RWPE2 (cell line): ENCODE measurements around the gene PTPRD.

Experiments used
- ATAC-seq: fragments of 200-7000 bp; cut with Tn5 transposase; 3 replicates; pipeline ENCODE4 v1.9.1; 2021; ENCODE audit warnings: low read depth
- DNase-seq: peaks from one replicate; pipeline ENCODE4 v3.0.0-alpha.2; 2020; ENCODE audit warnings: low spot score
- H3K27ac ChIP-seq: fragments of 450-650 bp; 2 replicates; pipeline ENCODE4 v1.5.1; 2017; ENCODE audit warnings: mild to moderate bottlenecking; ENCODE audit not compliant: poor library complexity, severe bottlenecking
- H3K27me3 ChIP-seq: fragments of 250-450 bp; sonication (Bioruptor Pico); 2 replicates; pipeline ENCODE4 v1.5.1; 2021; ENCODE audit warnings: mild to moderate bottlenecking, moderate library complexity; ENCODE audit not compliant: insufficient read depth, poor library complexity, severe bottlenecking
- H3K36me3 ChIP-seq: fragments of 250-450 bp; sonication (Bioruptor Pico); 2 replicates; pipeline ENCODE4 v1.5.1; 2020; ENCODE audit warnings: low read depth, mild to moderate bottlenecking, moderate library complexity
- H3K4me1 ChIP-seq: fragments of 250-450 bp; sonication (Bioruptor Pico); 2 replicates; pipeline ENCODE4 v1.5.1; 2021; ENCODE audit warnings: mild to moderate bottlenecking, moderate library complexity; ENCODE audit not compliant: insufficient read depth, poor library complexity, severe bottlenecking
- H3K4me3 ChIP-seq: fragments of 250-450 bp; sonication (Bioruptor Pico); 2 replicates; pipeline ENCODE4 v1.5.1; 2021; ENCODE audit warnings: mild to moderate bottlenecking, moderate library complexity; ENCODE audit not compliant: severe bottlenecking
- H3K9me3 ChIP-seq: fragments of 250-450 bp; sonication (Bioruptor Pico); 2 replicates; pipeline ENCODE4 v1.5.1; 2021; ENCODE audit warnings: mild to moderate bottlenecking, moderate library complexity; ENCODE audit not compliant: severe bottlenecking
- TF ChIP-seq, protein P1 (sequence below): fragments of 450-650 bp; IDR thresholded peaks from one replicate; pipeline ENCODE4 v1.5.1; 2017; ENCODE audit warnings: mild to moderate bottlenecking, moderate library complexity; ENCODE audit not compliant: poor library complexity, severe bottlenecking

PTPRD gene

DNA sequence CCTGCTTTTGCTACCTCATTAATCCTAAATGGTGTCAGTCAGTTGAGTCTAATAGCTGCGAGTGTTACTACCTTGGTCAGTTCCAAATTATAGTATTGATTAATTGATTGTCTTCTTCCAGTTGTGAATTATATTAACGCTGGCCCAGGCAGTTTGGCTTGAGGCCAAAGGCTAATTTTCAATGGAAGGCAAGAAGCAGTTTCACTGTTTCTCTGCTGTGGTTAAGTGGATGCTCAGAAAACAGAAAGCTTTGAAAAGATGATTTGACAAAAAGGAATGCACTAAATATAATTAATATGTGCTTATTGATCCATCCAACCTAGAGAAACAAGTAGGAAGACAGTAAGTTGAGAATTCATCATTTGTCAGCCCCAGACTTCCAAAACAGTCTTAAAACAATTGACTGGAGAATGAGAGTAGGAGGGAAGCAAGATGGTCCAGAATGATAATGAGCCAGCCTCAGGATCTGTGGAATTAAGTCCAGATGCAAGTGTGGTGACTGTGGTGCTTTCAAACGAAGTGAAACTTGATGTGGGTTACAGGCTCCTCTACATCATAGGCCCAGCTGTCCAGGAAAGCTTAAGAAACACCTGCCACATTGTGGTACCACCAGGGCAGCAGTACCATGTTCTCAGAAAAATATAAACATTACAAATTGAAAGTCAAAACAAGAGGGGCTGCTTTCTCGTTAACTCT, 1442.2 kb downstream of the PTPRD start:
- no peak for DNase-seq
- Histone ChIP-seq H3K4me1 (no peaks in the 10 kb centered on the region), H3K36me3 (no peaks in the 10 kb centered on the region), H3K9me3 (no peaks in the 10 kb centered on the region), H3K4me3 (no peak overlapping the region), H3K27me3 (no peaks in the 10 kb centered on the region), H3K27ac (no peak overlapping the region)
- TF ChIP-seq, protein P1, sequence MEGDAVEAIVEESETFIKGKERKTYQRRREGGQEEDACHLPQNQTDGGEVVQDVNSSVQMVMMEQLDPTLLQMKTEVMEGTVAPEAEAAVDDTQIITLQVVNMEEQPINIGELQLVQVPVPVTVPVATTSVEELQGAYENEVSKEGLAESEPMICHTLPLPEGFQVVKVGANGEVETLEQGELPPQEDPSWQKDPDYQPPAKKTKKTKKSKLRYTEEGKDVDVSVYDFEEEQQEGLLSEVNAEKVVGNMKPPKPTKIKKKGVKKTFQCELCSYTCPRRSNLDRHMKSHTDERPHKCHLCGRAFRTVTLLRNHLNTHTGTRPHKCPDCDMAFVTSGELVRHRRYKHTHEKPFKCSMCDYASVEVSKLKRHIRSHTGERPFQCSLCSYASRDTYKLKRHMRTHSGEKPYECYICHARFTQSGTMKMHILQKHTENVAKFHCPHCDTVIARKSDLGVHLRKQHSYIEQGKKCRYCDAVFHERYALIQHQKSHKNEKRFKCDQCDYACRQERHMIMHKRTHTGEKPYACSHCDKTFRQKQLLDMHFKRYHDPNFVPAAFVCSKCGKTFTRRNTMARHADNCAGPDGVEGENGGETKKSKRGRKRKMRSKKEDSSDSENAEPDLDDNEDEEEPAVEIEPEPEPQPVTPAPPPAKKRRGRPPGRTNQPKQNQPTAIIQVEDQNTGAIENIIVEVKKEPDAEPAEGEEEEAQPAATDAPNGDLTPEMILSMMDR, result no peak
- no peak for ATAC-seq

DNA sequence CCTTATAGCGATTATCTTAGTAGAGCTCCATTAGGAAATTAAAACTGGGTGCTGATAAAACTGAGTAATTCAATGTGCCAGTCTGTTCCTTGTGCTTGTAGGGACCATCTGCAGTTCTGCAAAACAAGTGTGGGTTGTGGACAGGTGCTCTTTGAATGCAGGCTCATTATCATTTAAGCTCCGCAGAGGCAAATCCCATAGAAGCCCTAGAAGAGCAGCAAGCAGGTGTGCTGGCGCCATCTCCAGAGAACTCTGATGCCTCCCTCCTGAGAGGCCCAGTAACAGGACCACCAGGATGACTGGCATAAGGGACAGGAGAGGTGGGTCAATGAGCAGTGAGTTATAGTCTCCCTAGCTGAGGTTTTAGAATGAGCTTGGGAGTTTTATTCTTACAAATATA, 1470.8 kb downstream of the PTPRD start:
- Histone ChIP-seq H3K36me3 (no peaks in the 10 kb centered on the region), H3K27ac (no peak overlapping the region), H3K4me1 (no peaks in the 10 kb centered on the region), H3K4me3 (no peak overlapping the region), H3K27me3 (no peaks in the 10 kb centered on the region), H3K9me3 (no peaks in the 10 kb centered on the region)
- ATAC-seq (no peak), DNase-seq (no peak)
- TF ChIP-seq, protein P1, result no peak

DNA sequence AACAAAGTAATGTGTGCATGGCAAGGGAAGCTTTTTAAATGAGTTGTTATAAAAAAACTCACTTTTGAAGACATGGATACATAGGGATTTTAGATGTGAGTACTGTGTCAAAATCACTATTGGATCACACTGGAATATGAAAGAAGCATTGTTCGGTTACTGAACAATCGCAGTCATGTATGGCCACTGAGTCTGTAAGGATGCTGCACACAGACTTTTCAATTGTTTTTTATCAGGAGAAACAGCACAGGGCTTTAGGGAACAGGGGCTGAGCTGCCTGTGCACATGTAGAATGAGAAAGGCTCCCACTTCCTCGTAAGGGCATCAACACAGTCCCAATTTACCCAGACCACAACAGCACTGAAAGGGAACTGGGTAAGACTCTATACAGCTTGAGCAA, 1479.3 kb downstream of the PTPRD start:
- Histone ChIP-seq H3K4me3 (no peak overlapping the region), H3K9me3 (no peaks in the 10 kb centered on the region), H3K27ac (no peak overlapping the region), H3K36me3 (no peaks in the 10 kb centered on the region), H3K4me1 (no peaks in the 10 kb centered on the region), H3K27me3 (no peaks in the 10 kb centered on the region)
- DNase-seq, result no peak
- ATAC-seq, result no peak
- TF ChIP-seq, protein P1, result no peak

DNA sequence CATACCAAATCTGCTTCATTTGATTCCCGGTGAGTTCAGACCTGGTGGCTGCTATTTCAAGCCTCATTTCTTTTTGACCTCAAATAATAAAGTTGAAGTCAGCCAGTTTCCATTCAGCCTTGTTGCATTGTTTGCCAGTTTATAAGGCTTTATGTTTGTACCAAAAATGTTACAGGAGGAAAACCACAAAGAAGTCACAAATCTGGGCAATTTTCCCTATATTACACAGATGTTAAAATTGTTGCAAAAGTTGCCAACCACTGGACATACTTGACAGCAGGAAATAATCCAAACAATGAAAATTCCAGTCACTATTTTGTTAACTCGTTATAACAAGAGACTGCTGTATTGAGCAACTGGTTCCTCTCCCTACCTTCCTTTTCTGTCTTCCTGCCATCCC, 1488.2 kb downstream of the PTPRD start:
- DNase-seq, result no peak
- ATAC-seq, result no peak

More for the DNA sequence above, 1488.2 kb downstream of the PTPRD start:
- Histone ChIP-seq H3K27ac (no peak overlapping the region), H3K36me3 (no peaks in the 10 kb centered on the region), H3K27me3 (no peaks in the 10 kb centered on the region), H3K4me1 (no peaks in the 10 kb centered on the region), H3K9me3 (no peaks in the 10 kb centered on the region), H3K4me3 (no peak overlapping the region)
- TF ChIP-seq, protein P1, result no peak
